H9 (cell line): ENCODE measurements around the gene GAMT. TPM values are rescaled to one million over a fixed set of nuclear protein-coding genes. Genes with fewer than 3 reads are reported as not detected.

Experiments
- DNase-seq: peaks from one replicate; pipeline ENCODE4 v3.0.0-alpha.2; 2017
- H2AFZ ChIP-seq: one replicate; pipeline ENCODE4 v1.6.1; 2013; ENCODE audit warnings: mild to moderate bottlenecking, low read length, control low read depth, moderate library complexity
- H2AK5ac ChIP-seq: 2 replicates; pipeline ENCODE4 v1.6.1; 2013; ENCODE audit warnings: low read length, control low read depth, mixed read lengths; ENCODE audit not compliant: insufficient read length
- H2BK120ac ChIP-seq: one replicate; pipeline ENCODE4 v1.6.1; 2013; ENCODE audit warnings: low read depth, mild to moderate bottlenecking, low read length, control low read depth, inconsistent platforms; ENCODE audit not compliant: poor library complexity, severe bottlenecking
- H2BK12ac ChIP-seq: 2 replicates; pipeline ENCODE4 v1.6.1; 2013; ENCODE audit warnings: low read length, control low read depth, mixed read lengths, low read depth; ENCODE audit not compliant: insufficient read length
- H2BK15ac ChIP-seq: 2 replicates; pipeline ENCODE4 v1.6.1; 2013; ENCODE audit warnings: low read depth, low read length, control low read depth
- H2BK20ac ChIP-seq: one replicate; pipeline ENCODE4 v1.6.1; 2013; ENCODE audit warnings: low read depth, mild to moderate bottlenecking, low read length, control low read depth, inconsistent platforms; ENCODE audit not compliant: poor library complexity, severe bottlenecking
- H2BK5ac ChIP-seq: 2 replicates; pipeline ENCODE4 v1.6.1; 2013; ENCODE audit warnings: low read length, control low read depth, mixed read lengths; ENCODE audit not compliant: insufficient read length
- H3K14ac ChIP-seq: 2 replicates; pipeline ENCODE4 v1.6.1; 2013; ENCODE audit warnings: low read length, control low read depth; ENCODE audit not compliant: insufficient read depth
- H3K18ac ChIP-seq: 2 replicates; pipeline ENCODE4 v1.6.1; 2013; ENCODE audit warnings: low read depth, mild to moderate bottlenecking, mixed read lengths, low read length, control low read depth; ENCODE audit not compliant: insufficient read length
- H3K23ac ChIP-seq: 2 replicates; pipeline ENCODE4 v1.6.1; 2013; ENCODE audit warnings: low read length, control low read depth, mixed read lengths, low read depth; ENCODE audit not compliant: insufficient read length
- H3K23me2 ChIP-seq: 2 replicates; pipeline ENCODE4 v1.6.1; 2013; ENCODE audit warnings: low read depth, mild to moderate bottlenecking, mixed read lengths, low read length, control low read depth; ENCODE audit not compliant: insufficient read length, poor library complexity, severe bottlenecking
- H3K27ac ChIP-seq: 2 replicates; pipeline ENCODE4 v1.5.1; 2013; ENCODE audit warnings: low read length, control low read depth, mixed read lengths, low read depth; ENCODE audit not compliant: insufficient read length
- H3K27me3 ChIP-seq: 2 replicates; pipeline ENCODE4 v1.6.1; 2013; ENCODE audit warnings: low read length, control low read depth, inconsistent platforms; ENCODE audit not compliant: insufficient read depth
- H3K4ac ChIP-seq: 2 replicates; pipeline ENCODE4 v1.6.1; 2013; ENCODE audit warnings: low read depth, mild to moderate bottlenecking, control low read depth, inconsistent platforms, low read length, moderate library complexity
- H3K4me1 ChIP-seq: 2 replicates; pipeline ENCODE4 v1.6.1; 2013; ENCODE audit warnings: low read length, control low read depth, inconsistent platforms; ENCODE audit not compliant: insufficient read depth
- H3K4me2 ChIP-seq: 2 replicates; pipeline ENCODE4 v1.6.1; 2013; ENCODE audit warnings: low read length, control low read depth, mixed read lengths; ENCODE audit not compliant: insufficient read length, insufficient read depth
- H3K56ac ChIP-seq: 2 replicates; pipeline ENCODE4 v1.6.1; 2013; ENCODE audit warnings: low read depth, mild to moderate bottlenecking, mixed read lengths, low read length, control low read depth; ENCODE audit not compliant: insufficient read length
- H3K79me1 ChIP-seq: 2 replicates; pipeline ENCODE4 v1.6.1; 2013; ENCODE audit warnings: low read depth, mild to moderate bottlenecking, moderate library complexity, low read length, control low read depth, inconsistent platforms; ENCODE audit not compliant: insufficient read depth, poor library complexity, severe bottlenecking
- H3K79me2 ChIP-seq: 2 replicates; pipeline ENCODE4 v1.6.1; 2013; ENCODE audit warnings: low read length, control low read depth, inconsistent platforms; ENCODE audit not compliant: insufficient read depth
- H3K9ac ChIP-seq: 2 replicates; pipeline ENCODE4 v1.6.1; 2013; ENCODE audit warnings: low read length, control low read depth, mixed read lengths; ENCODE audit not compliant: insufficient read length; ENCODE audit errors: extremely low read depth
- H3K9me3 ChIP-seq: one replicate; pipeline ENCODE4 v1.6.1; 2013; ENCODE audit warnings: low read depth, low read length, inconsistent platforms; ENCODE audit not compliant: control insufficient read depth
- H3T11ph ChIP-seq: one replicate; pipeline ENCODE4 v1.6.1; 2013; ENCODE audit warnings: mild to moderate bottlenecking, low read length, control low read depth, inconsistent platforms
- H4K20me1 ChIP-seq: one replicate; pipeline ENCODE4 v1.6.1; 2013; ENCODE audit not compliant: control insufficient read depth, insufficient read length, insufficient read depth
- H4K5ac ChIP-seq: 2 replicates; pipeline ENCODE4 v1.6.1; 2013; ENCODE audit warnings: low read depth, mild to moderate bottlenecking, mixed read lengths, low read length, control low read depth; ENCODE audit not compliant: insufficient read length
- H4K8ac ChIP-seq: replicated peaks from 2 replicates; pipeline ENCODE4 v1.6.1; 2013; ENCODE audit warnings: low read length, control low read depth, mixed read lengths, low read depth; ENCODE audit not compliant: insufficient read length
- H4K91ac ChIP-seq: 2 replicates; pipeline ENCODE4 v1.6.1; 2013; ENCODE audit warnings: low read depth, mild to moderate bottlenecking, moderate library complexity, mixed read lengths, low read length, control low read depth; ENCODE audit not compliant: insufficient read length
- H3K27ac Mint-ChIP-seq, 3 experiments: 2 replicates in 2 of 3; 3 replicates in 1 of 3; pipeline ENCODE4 v1.8.0; 2020 to 2021; ENCODE audit warnings: mixed read lengths in 3 of 3, mild to moderate bottlenecking in 1 of 3, moderate library complexity in 1 of 3
- H3K27me3 Mint-ChIP-seq: 2 replicates; pipeline ENCODE4 v1.8.0; 2021; ENCODE audit warnings: low read depth, mild to moderate bottlenecking, moderate library complexity, mixed read lengths
- H3K36me3 Mint-ChIP-seq, 3 experiments: 2 replicates in 2 of 3; 3 replicates in 1 of 3; pipeline ENCODE4 v1.8.0; 2020 to 2021; ENCODE audit warnings: low read depth in 3 of 3, mixed read lengths in 3 of 3; ENCODE audit not compliant: insufficient read depth in 1 of 3
- H3K4me1 Mint-ChIP-seq, 2 experiments: 2 replicates each; pipeline ENCODE4 v1.8.0; 2020; ENCODE audit warnings: mixed read lengths in 2 of 2
- H3K4me3 Mint-ChIP-seq, 2 experiments: 2 replicates in 1 of 2; 3 replicates in 1 of 2; pipeline ENCODE4 v1.8.0; 2020 to 2021; ENCODE audit warnings: mild to moderate bottlenecking in 2 of 2, mixed read lengths in 2 of 2, moderate library complexity in 1 of 2
- H3K9me3 Mint-ChIP-seq, 2 experiments: 2 replicates in 1 of 2; 3 replicates in 1 of 2; pipeline ENCODE4 v1.8.0; 2020; ENCODE audit warnings: mild to moderate bottlenecking in 2 of 2, mixed read lengths in 2 of 2, moderate library complexity in 1 of 2
- WGBS: extraction: QIAGEN DNeasy Blood & Tissue Kit; methylation state at CpG from one replicate; pipeline ENCODE4 v1.1.7; 2013; ENCODE audit warnings: missing lambda C conversion rate, low lambda C conversion rate, mixed read lengths; ENCODE audit not compliant: insufficient read length; ENCODE audit errors: extremely low coverage; 5-methylcytosine and 5-hydroxymethylcytosine counted together
- total RNA-seq: library from RNA; stranded (reverse); gene quantifications from 2 replicates; pipeline ENCODE4 v1.2.1, GENCODE V29; 2021
- TF ChIP-seq, protein P1 (sequence below): fragments of 200-600 bp; sonication (generic); conservative IDR thresholded peaks from 3 replicates; pipeline ENCODE4 v1.8.0; 2021; ENCODE audit warnings: antibody characterized with exemption, mild to moderate bottlenecking

The GAMT gene
- total RNA-seq, 1 experiment from 2014 or later: 26.6 TPM

DNA sequence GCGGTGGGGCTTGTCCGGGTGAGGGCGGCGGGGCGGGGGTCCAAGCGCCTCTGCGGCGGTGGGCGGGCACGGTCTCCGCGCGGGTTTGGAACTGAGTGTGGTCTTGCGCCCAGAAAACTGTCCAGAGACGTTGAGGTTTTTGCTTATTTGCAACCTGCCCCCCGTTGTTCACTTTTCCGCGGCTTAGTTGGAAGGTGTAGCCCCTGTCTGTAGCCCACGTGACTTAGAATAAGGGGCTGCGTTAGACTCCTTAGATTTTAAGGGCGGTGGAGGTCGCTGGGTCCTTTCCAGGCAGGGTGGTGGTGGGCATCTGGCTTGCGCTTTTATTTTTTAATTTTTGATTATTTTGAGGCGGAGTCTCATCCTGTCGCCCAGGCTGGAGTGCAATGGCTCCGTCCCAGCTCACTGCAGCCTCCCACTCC lies 37.6 kb upstream of the GAMT start:
- peak overlapping the region; percentile 84 to 95 (median 94); a peak in 6 of 7 replicates for H3K27ac Mint-ChIP-seq
- peaks cover 12% of the 10 kb centered on the region for H3K79me1 ChIP-seq
- H3K27me3 ChIP-seq: no peaks in the 10 kb centered on the region
- peak overlapping the region; percentile 64 for H3K4me2 ChIP-seq
- H2BK5ac ChIP-seq: no peak overlapping the region
- no peak overlapping the region for H4K91ac ChIP-seq
- no peaks in the 10 kb centered on the region for H3K4me1 ChIP-seq
- no peak overlapping the region for H2BK15ac ChIP-seq
- no peak overlapping the region for H4K8ac ChIP-seq
- H3K18ac ChIP-seq: peak overlapping the region; percentile 61
- H2BK120ac ChIP-seq: no peak overlapping the region
- H3K23ac ChIP-seq: no peak overlapping the region
- H3K14ac ChIP-seq: peak overlapping the region; percentile 97
- no peaks in the 10 kb centered on the region for H3K9me3 Mint-ChIP-seq
- H4K20me1 ChIP-seq: no peaks in the 10 kb centered on the region
- no peak overlapping the region for H2BK12ac ChIP-seq
- no peaks in the 10 kb centered on the region; the same call in 1 of the 2 replicates for H3K27me3 Mint-ChIP-seq
- H3K4me3 Mint-ChIP-seq: peak overlapping the region; percentile 96 to 98
- no CpG with 5 or more reads among the region's 26 CpGs for WGBS
- H3K79me2 ChIP-seq: peaks cover 11% of the 10 kb centered on the region; the same call in 1 of the 2 replicates
- H3T11ph ChIP-seq: no peak overlapping the region
- no peak overlapping the region for H3K4ac ChIP-seq
- TF ChIP-seq, protein P1, sequence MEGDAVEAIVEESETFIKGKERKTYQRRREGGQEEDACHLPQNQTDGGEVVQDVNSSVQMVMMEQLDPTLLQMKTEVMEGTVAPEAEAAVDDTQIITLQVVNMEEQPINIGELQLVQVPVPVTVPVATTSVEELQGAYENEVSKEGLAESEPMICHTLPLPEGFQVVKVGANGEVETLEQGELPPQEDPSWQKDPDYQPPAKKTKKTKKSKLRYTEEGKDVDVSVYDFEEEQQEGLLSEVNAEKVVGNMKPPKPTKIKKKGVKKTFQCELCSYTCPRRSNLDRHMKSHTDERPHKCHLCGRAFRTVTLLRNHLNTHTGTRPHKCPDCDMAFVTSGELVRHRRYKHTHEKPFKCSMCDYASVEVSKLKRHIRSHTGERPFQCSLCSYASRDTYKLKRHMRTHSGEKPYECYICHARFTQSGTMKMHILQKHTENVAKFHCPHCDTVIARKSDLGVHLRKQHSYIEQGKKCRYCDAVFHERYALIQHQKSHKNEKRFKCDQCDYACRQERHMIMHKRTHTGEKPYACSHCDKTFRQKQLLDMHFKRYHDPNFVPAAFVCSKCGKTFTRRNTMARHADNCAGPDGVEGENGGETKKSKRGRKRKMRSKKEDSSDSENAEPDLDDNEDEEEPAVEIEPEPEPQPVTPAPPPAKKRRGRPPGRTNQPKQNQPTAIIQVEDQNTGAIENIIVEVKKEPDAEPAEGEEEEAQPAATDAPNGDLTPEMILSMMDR: no peak
- H3K36me3 Mint-ChIP-seq: peaks cover 32 to 58% (median 49%) of the 10 kb centered on the region in 3 experiments
- DNase-seq: no peak
- no peak overlapping the region for H3K27ac ChIP-seq
- H2AFZ ChIP-seq: no peak overlapping the region
- no peak overlapping the region for H2BK20ac ChIP-seq
- H4K5ac ChIP-seq: no peak overlapping the region
- H3K23me2 ChIP-seq: peaks cover 5% of the 10 kb centered on the region
- H3K9me3 ChIP-seq: no peaks in the 10 kb centered on the region
- no peak overlapping the region for H2AK5ac ChIP-seq
- peak overlapping the region; percentile 97 for H3K9ac ChIP-seq
- peaks cover 0 to 20% of the 10 kb centered on the region in 2 experiments for H3K4me1 Mint-ChIP-seq
- no peak overlapping the region for H3K56ac ChIP-seq
